GM21390 (cell line): ENCODE measurements around the gene REXO5.
"Not testable (repeated sequence)": the region's sequence is repeated elsewhere in the genome, so short reads cannot be mapped to it uniquely, and the experiment has no call there.

Experiments used
- ATAC-seq: cut with Tn5 transposase; IDR thresholded peaks from one replicate; pipeline ENCODE4 v1.9.1; 2021; ENCODE audit not compliant: unreplicated experiment

Gene REXO5

GRCh38 chr16:20806168-20807050 is at the start of gene REXO5, which contains the start of gene ERI2:
Gene REXO5, plus strand, starts transcription at chr16:20806527. Its CDS starts 427 bp downstream, at chr16:20806954.
Gene ERI2, minus strand, starts transcription at chr16:20806472. Its CDS starts 42 bp downstream, at chr16:20806430.
- peak; percentile 80 for ATAC-seq

GRCh38 chr16:20760346-20760745 is 46.0 kb upstream of the REXO5 start:
- no peak for ATAC-seq

- ATAC-seq, result no peak
Measured at GRCh38 chr16:20761175-20761574, 45.2 kb upstream of the REXO5 start.

GRCh38 chr16:20762404-20763123 is 43.8 kb upstream of the REXO5 start:
- no peak for ATAC-seq

GRCh38 chr16:20763461-20764232 is 42.7 kb upstream of the REXO5 start, which contains the start of gene ACSM3:
Gene ACSM3, plus strand, starts transcription at chr16:20764014. Its CDS starts 6,021 bp downstream, at chr16:20770035.
- ATAC-seq, result peak; percentile 97

- ATAC-seq, result not testable (repeated sequence)
Measured at GRCh38 chr16:20764448-20764847, 41.9 kb upstream of the REXO5 start.

GRCh38 chr16:20765732-20766131 is 40.6 kb upstream of the REXO5 start:
- ATAC-seq, result no peak

GRCh38 chr16:20766294-20766693 is 40.0 kb upstream of the REXO5 start:
- no peak for ATAC-seq

GRCh38 chr16:20767577-20767976 is 38.8 kb upstream of the REXO5 start:
- ATAC-seq, result no peak

- no peak for ATAC-seq
Measured at GRCh38 chr16:20768121-20768520, 38.2 kb upstream of the REXO5 start.

- ATAC-seq, result no peak
Measured at GRCh38 chr16:20768818-20769217, 37.5 kb upstream of the REXO5 start.

GRCh38 chr16:20773679-20774078 is 32.6 kb upstream of the REXO5 start:
- ATAC-seq, result no peak

GRCh38 chr16:20774703-20775362 is 31.5 kb upstream of the REXO5 start:
- ATAC-seq, result no peak

- no peak for ATAC-seq
Measured at GRCh38 chr16:20781697-20782096, 24.6 kb upstream of the REXO5 start.

- no peak for ATAC-seq
Measured at GRCh38 chr16:20782470-20782869, 23.9 kb upstream of the REXO5 start.

GRCh38 chr16:20784204-20784603 is 22.1 kb upstream of the REXO5 start:
- ATAC-seq, result no peak

- no peak for ATAC-seq
Measured at GRCh38 chr16:20789130-20789529, 17.2 kb upstream of the REXO5 start.

GRCh38 chr16:20791923-20792612 is 14.3 kb upstream of the REXO5 start:
- ATAC-seq, result no peak

GRCh38 chr16:20798364-20798763 is 8.0 kb upstream of the REXO5 start:
- ATAC-seq, result no peak

GRCh38 chr16:20799599-20799998 is 6.7 kb upstream of the REXO5 start:
- no peak for ATAC-seq
